ENCODE measurements around the gene PRDM16.

GRCh38 chr1:3373175-3373574 lies 304.2 kb downstream of the PRDM16 start:
- no peak for TF ChIP-seq CTCF (IDR thresholded peaks at IDR 0.05; ENCODE audit: borderline replicate concordance, extremely low read depth, low read length, poor library complexity, severe bottlenecking)
- no peak for TF ChIP-seq EZH2 (IDR thresholded peaks at IDR 0.05; ENCODE audit: borderline replicate concordance, low read depth, low read length, severe bottlenecking)
